ENCODE measurements around the gene RFLNA.

Gene RFLNA

DNA sequence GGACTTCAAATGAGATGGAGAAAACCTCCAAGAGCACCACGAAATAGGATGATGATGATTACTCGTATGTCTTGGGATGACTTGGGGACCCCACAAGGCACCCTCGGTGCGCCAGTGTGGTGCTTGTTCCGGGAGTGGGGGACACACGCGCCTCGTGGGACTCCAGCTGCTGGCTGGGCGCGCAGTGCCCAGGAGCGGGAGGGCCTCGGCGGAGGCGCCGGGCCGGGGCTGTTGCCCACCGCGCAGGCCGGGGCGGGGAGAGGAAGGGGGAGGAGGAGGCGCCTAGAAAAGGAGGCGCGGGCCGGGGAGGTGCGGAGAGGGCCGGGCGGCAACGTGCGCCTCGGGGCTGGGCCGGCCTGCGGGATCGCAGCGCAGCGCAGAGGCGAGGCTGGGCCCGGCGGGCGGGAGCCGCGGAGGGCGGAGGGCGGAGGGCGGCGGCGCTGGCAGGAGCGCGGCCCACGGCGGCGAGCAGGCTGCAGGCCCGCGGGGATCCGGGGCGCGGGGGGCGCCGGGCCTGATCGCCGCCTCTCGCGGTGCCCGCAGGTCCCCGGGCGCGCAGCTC is at the start of gene RFLNA:
Gene RFLNA, plus strand, starts transcription at position 314 of the 562 bp plus-strand sequence. CDS start 337 bp downstream, outside the sequence.
- DNase-seq: peak; percentile 71

DNA sequence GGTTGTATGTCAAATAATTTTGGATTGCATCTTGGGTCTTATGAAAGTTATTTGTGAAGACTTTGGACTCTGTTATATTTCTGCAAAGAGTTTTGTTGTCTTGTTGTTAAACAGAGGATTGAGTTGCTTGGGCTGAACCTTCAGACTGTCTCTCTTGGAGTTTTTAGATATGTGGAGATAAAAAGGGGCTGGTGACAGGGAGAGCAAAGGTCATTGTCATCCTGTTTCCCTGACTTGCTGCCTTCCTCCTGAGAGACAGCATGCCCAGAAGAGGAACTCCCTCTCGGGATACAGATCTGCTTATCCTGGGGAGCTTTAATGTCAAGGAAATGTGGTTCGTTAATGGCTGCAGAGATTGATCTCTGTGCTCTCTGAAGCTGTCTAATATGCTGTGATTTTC is 47.6 kb upstream of the RFLNA start:
- no peak for DNase-seq

DNA sequence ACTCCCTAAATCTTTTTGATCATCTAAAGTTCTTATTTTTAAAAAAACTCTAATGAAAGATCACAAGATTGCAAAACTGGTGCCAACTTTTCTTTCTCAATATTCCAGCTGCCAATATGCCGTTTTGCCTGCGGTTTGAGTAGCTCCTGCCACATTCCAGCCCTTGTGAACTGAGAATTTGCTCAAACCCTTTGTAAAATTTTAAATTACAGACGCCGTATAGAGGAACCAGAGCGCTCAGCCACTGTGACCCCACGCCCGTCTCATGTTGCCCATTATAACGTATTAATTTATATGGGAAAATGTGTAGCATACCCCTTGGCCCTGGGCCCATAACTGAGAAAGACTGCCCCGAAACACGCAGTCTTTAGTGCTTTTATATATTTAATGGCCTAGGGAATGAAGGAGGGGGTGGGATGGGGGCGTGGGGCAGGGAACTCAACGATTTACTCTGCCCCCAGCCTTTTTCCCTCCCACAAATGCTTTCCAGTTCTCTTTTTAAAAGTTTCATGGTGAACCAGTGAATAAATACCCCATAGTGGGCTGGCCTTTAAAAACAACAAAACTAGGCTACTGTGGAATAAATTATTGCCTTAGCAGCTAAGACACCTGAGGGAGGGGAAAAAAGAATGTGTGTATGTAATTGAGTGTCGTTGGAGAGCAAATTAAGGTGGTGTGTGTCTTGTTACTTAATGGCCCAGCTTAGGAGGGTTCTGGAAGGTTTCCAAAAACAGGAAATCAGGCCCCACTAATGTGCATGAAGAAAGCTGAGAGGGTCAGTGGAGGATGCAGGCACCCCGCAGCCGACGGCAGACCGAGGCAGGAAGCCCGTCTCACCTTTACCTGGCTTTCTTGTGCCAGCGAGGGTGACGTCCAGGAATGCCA is 45.7 kb upstream of the RFLNA start:
- no peak for DNase-seq

DNA sequence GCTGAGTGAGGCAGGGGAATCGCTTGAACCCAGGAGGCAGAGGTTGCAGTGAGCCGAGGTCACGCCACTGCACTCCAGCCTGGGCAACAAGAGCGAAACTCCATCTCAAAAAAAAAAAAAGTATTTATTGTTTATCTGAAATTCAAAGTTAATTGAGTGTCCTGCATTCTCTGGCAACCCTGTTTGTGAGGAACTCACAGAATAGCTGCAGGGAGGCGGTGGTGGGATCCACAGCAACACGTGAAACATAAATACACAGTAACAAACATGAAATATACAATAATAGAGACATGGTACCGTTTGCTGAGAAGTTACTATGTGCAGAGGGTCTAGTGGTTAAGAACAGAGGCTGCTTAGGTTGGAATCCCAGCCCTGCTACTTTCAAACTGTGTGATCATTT is 43.7 kb upstream of the RFLNA start:
- DNase-seq: no peak

DNA sequence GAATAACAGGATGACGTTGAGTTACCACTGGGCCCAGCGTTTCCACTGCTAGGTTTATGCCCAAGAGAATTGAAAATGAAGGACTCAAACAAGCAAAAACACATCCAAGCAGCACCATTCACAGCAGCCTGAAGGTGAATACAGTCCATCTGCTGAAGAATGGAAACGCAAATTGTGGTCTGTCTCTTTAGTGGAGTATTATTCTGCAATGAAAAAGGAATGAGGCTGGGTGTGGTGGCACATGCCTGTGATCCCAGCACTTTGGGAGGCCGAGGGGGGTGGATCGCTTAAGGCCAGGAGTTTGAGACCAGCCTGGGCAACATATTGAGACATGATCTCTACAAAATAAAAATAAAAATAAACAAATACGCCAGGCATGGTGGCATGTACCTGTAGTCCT is 41.9 kb upstream of the RFLNA start:
- no peak for DNase-seq

GRCh38 chr12:124254126-124254525 is 40.8 kb upstream of the RFLNA start:
- no peak for DNase-seq

DNA sequence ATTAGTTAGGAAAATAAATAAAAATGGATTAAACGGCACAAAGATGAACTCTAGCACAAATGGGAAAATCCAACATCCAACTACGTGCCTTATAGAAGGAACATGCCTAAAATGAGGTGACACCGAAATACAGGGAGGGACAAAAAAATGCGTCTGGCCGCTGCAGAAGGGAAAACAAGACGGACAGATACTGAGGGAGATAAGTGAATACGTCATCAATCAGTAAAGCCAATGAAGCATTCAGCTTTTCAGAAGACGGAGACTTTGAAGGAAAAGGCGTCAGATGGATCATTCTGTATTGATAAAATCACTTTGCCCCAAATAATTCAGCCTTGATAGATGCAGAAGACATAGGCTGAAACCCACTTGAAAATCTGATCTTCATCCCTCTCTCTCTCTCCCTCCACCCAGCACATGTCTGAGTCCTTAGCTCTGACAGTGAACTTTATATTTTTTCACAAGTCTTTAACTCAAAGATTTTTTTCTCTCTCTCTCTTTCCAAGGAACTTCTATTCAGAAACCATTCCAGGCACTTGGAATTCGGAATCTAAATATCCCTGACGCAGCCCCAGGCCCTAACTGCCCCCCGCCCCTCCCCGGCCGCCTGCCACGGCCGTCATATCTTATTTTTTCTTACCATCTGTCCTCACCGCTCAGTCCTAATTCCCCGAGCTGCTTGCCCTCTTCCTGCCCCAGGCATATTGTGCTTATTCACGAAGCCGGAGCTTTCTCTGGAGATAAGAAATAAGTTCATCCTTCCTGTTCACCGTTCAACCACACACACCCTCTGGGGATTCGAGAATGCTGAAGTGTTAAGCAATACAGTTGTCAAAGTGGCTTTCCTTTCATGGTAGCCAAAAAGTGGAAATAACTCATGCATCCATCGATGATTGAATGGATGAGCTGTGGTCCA is 35.5 kb upstream of the RFLNA start:
- DNase-seq: no peak

DNA sequence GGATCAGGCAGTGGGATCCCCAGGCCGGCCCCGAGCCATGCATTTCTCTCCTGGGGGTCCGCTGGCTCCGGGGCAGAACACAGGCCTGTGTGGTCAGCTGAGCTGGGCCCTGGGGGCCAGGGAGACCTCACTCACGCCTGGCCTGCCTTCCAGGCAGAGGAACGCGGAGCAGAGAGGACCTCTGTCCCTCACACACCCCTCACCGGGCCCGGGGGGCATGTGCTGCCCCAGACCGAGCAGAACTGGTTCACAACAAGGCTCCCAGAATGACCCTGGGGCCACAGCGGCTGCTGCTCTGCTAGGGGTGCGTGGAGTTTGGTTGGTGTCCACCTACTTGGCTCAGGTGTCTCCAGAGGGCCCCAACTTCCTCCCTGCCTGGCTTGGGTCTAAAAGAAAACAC is 33.0 kb upstream of the RFLNA start:
- no peak for DNase-seq

DNA sequence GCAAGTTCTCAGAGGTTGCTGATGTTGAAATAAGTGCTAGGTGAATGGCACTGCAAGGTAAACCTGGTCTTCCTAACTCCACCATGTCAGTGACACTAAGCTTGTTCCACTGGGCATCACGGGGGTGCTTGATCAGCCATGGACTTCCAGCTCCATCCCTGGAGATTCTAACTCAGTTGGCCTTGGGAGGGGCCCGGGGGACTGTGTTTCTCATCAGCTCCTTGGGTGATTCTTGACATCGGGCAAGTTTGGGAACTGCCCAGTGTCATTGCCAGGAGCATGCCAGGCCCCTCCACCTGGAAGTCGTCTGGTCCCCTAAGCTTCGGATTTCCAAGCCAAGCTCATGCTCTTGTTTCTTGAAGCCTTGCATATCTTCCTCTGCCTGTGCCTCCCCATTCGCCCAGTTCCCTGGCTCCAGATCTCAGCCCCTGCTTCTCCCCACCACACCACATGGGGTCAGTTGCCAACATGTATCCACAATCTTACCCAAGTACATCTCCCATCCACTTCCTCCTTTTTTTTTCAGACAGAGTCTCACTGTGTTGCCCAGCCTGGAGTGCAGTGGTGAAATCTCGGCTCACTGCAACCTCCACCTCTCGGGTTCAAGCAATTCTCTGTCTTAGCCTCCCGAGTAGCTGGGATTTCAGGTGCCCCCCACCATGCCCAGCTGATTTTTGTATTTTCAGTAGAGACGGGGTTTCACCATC is 30.7 kb upstream of the RFLNA start:
- no peak for DNase-seq

DNA sequence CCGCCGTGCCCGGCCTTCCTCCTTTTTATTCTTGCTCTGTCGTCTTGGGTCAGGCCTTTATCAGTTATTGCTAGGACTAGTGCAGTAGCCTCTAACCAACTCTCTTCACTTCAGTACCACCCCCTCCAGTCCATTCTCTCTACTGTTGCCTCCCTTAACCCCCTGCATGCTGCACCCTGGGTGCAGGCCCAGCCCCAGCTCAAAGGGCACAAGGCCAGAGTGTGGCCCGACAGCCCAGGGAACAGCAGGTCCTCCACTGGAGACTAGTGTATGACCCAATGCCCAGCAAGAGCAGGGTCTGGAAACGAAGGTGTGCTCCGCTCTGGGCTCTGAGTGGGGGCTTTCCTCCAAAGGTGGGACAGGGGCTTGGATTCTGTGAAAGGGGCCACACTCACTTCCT is 30.0 kb upstream of the RFLNA start:
- no peak for DNase-seq

DNA sequence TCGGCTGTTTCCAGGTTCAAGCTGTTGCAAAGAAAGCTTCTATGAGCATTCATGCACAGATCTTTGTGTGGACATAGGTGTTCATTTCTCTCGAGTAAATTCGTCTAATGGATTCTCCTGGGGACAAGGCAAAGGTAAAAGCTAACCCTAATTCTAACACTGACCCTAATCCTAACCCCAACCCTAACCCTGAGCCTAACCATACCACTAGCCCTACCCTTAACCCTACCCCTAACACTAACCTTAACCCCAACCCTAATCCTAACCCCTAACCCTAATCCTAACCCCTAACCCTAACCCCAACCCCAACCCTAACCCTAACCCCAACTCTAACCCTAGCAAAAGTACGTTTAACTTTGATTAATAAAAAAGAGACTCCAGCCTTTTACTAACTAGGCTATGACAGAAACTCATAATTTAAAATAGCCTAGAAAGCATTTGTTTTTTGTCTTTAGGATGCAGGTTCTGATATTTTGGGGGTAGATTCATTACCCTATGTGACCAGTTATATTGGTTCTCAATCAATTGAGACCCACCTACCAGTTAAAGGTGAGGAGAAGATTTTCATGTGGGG is 27.6 kb upstream of the RFLNA start:
- no peak for DNase-seq

GRCh38 chr12:124270671-124271070 is 24.2 kb upstream of the RFLNA start:
- no peak for DNase-seq

GRCh38 chr12:124273630-124274029 is 21.3 kb upstream of the RFLNA start:
- no peak for DNase-seq

- DNase-seq: no peak
Measured at GRCh38 chr12:124276337-124276736, 18.6 kb upstream of the RFLNA start.

GRCh38 chr12:124277394-124278241 is 17.3 kb upstream of the RFLNA start:
- peak; percentile 55 for DNase-seq

DNA sequence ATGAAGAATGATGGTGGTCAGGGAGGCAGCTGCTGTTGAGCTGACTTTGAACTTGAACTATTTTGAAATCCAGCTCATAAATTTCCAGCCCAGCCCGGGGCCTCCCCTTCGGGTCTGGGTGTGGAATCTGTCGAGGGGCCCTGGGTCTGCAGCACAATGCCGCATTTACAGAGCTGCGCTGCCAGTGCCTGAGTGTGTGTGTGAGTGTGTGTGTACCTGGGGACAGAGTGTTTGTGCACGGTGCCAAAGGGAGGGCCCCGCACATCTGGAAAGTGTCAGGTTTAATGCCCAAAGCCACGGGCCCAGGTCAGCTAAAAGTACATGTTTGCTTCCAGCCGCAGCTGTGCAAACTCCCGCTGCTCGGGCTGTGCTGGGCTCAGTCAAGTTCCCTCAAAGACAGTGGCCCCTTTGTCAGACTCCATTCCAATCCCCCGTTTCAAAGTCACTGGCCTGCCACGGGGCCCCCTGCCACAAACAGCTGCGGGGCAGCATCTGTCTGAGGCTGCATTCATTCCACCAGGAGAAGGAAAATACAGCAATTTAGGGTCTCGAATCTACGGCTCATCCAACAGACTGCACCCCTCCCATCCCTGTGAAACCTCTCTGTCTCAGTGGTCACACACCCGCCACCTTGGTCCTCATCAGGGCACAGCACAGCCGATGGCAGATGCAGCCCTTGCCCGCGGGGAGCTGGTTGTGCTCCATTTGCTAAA is 16.3 kb upstream of the RFLNA start:
- peak; percentile 84 for DNase-seq

DNA sequence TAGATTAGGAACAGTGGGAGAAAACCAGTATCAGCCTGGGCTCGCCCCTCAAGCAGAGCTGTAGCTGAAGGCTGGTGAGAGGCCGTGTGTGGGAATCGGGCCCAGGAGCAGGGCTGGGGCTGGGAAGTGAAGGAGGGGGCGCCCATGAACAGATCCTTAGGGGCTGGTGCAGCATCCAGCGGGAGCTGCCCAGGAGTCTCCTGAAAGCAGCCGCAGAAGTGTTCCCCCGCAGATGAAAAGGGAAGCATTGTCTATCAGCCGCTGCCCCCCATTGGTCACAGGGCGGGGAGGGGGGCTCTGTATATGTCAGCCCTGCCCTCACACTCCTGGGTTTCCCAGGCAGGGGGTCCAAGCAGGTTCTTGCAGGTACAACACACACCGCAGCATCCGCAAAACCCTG is 15.6 kb upstream of the RFLNA start:
- no peak for DNase-seq

- peak; percentile 74 for DNase-seq
Measured at GRCh38 chr12:124279846-124280360, 15.0 kb upstream of the RFLNA start.

GRCh38 chr12:124281309-124281708 is 13.6 kb upstream of the RFLNA start:
- DNase-seq: no peak

- no peak for DNase-seq
Measured at GRCh38 chr12:124282287-124282686, 12.6 kb upstream of the RFLNA start.

DNA sequence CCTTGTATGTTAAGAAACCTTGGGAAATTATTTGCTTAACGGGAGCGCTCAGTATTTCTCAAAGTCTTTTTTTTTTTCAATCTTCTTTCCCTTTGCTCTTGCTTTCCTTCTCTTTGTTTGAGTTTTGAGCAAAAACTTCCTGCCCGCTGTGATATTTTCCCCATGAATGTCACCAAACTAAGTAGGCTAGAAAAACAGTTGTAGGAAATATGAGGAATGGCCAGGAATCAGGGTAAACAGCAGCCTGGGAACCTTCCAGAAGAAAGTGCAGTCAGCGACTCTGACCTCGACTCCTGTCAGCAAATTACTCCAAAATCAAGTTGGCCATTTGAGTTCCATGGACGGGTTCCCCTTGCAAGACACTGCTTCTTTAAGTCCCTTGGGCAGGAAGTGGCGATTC is 11.6 kb upstream of the RFLNA start:
- DNase-seq: no peak

Measured in femur (tissue), 1 donor.